Liver (tissue), 9 donors: ENCODE measurements around the gene ZFP37. TPM values are rescaled to one million over a fixed set of nuclear protein-coding genes. Genes with fewer than 3 reads are reported as not detected.
A peak's percentile ranks its signal among the peaks of the same experiment; 100 is the strongest.
"Not testable (repeated sequence)": the region's sequence is repeated elsewhere in the genome, so short reads cannot be mapped to it uniquely, and the experiment has no call there.

Source experiments
- DNase-seq: peaks from one replicate; pipeline ENCODE4 v3.0.0-alpha.2; 2017; ENCODE audit warnings: low spot score
- H3K27ac ChIP-seq, 2 donors: one replicate each; pipeline ENCODE4 v1.7.0; 2013; ENCODE audit warnings: inconsistent platforms in 2 of 2, low read length in 2 of 2, control low read depth in 1 of 2, low read depth in 1 of 2, mild to moderate bottlenecking in 1 of 2
- H3K27me3 ChIP-seq, 4 donors: one replicate each; pipeline versions ENCODE4 v1.6.1 to v1.7.0; 2013; ENCODE audit warnings: low read length in 3 of 4, inconsistent platforms in 1 of 4, mild to moderate bottlenecking in 1 of 4, moderate library complexity in 1 of 4; ENCODE audit not compliant: control insufficient read depth in 4 of 4, insufficient read depth in 4 of 4
- H3K36me3 ChIP-seq, 4 donors: one replicate each; pipeline versions ENCODE4 v1.6.1 to v1.7.0; 2013; ENCODE audit warnings: low read length in 3 of 4, mild to moderate bottlenecking in 3 of 4, low read depth in 1 of 4, moderate library complexity in 1 of 4; ENCODE audit not compliant: control insufficient read depth in 4 of 4, insufficient read depth in 3 of 4
- H3K4me1 ChIP-seq, 4 donors: one replicate each; pipeline versions ENCODE4 v1.6.1 to v1.7.0; 2013; ENCODE audit warnings: low read length in 3 of 4, mild to moderate bottlenecking in 3 of 4, moderate library complexity in 1 of 4; ENCODE audit not compliant: control insufficient read depth in 4 of 4, insufficient read depth in 4 of 4
- H3K4me3 ChIP-seq, 3 donors: one replicate each; pipeline versions ENCODE4 v1.6.1 to v1.7.0; 2013; ENCODE audit warnings: low read length in 3 of 3, control low read depth in 1 of 3, low read depth in 1 of 3, mild to moderate bottlenecking in 1 of 3
- H3K9ac ChIP-seq, 2 donors: one replicate each; pipeline ENCODE4 v1.7.0; 2013; ENCODE audit warnings: low read length in 2 of 2, mild to moderate bottlenecking in 2 of 2, moderate library complexity in 2 of 2, control low read depth in 1 of 2, low read depth in 1 of 2
- H3K9me3 ChIP-seq, 4 donors: one replicate each; pipeline versions ENCODE4 v1.6.1 to v1.7.0; 2013; ENCODE audit warnings: low read length in 3 of 4; ENCODE audit not compliant: control insufficient read depth in 4 of 4
- EGR1 ChIP-seq, 2 donors: IDR thresholded peaks; 2 replicates each; pipeline ENCODE4 v1.6.1; 2016 to 2018; ENCODE audit warnings: antibody characterized with exemption in 2 of 2, low read depth in 2 of 2
- FOXA1 ChIP-seq: IDR thresholded peaks from 2 replicates; pipeline ENCODE4 v1.6.1; 2016; ENCODE audit warnings: antibody characterized with exemption
- FOXA2 ChIP-seq: IDR thresholded peaks from 2 replicates; pipeline ENCODE4 v1.6.1; 2016; ENCODE audit warnings: antibody characterized with exemption
- GABPA ChIP-seq, 2 donors: IDR thresholded peaks in 1 of 2; conservative IDR thresholded peaks in 1 of 2; 2 replicates each; pipeline ENCODE4 v1.6.1; 2016; ENCODE audit warnings: antibody characterized with exemption in 2 of 2, mild to moderate bottlenecking in 1 of 2, moderate library complexity in 1 of 2
- HNF4A ChIP-seq, 2 donors: conservative IDR thresholded peaks; 2 replicates each; pipeline ENCODE4 v1.6.1; 2016; ENCODE audit warnings: antibody characterized with exemption in 2 of 2, mild to moderate bottlenecking in 2 of 2
- JUND ChIP-seq, 2 donors: IDR thresholded peaks; 2 replicates each; pipeline ENCODE4 v1.6.1; 2016; ENCODE audit warnings: antibody characterized with exemption in 2 of 2
- RAD21 ChIP-seq, 2 donors: IDR thresholded peaks; 2 replicates each; pipeline ENCODE4 v1.6.1; 2016; ENCODE audit warnings: antibody characterized with exemption in 2 of 2, mild to moderate bottlenecking in 2 of 2
- SP1 ChIP-seq: IDR thresholded peaks from 2 replicates; pipeline ENCODE4 v1.6.1; 2018; ENCODE audit warnings: antibody characterized with exemption, mild to moderate bottlenecking
- YY1 ChIP-seq: IDR thresholded peaks from 2 replicates; pipeline ENCODE4 v1.6.1; 2016; ENCODE audit warnings: antibody characterized with exemption, mild to moderate bottlenecking
- WGBS: extraction: QIAGEN DNeasy Blood & Tissue Kit; methylation state at CpG from one replicate; pipeline ENCODE4 v1.1.7; 2013; 5-methylcytosine and 5-hydroxymethylcytosine counted together
- polyA plus RNA-seq, 2 donors: library from polyadenylated mRNA; stranded (reverse) in 1 of 2; unstranded in 1 of 2; fragments of 200-250 nt in 1 of 2; fragments of >200 nt in 1 of 2; fragmentation: Nextera tagmentation in 1 of 2; extraction: Ambion mirVana in 1 of 2; gene quantifications; one replicate each; pipeline versions ENCODE4 v1.2.1 to v1.2.3, GENCODE V29; 2013 to 2015
- total RNA-seq, 2 donors: library from RNA; depleted of rRNA; stranded (reverse); fragments of >200 nt; gene quantifications; one replicate each; pipeline ENCODE4 v1.2.3, GENCODE V29; 2014
- TF ChIP-seq, protein P1 (sequence below): IDR thresholded peaks from 2 replicates; pipeline ENCODE4 v1.6.1; 2016; ENCODE audit warnings: antibody characterized with exemption
- TF ChIP-seq, protein P2 (sequence below): fragments of 150-350 bp; IDR thresholded peaks from 2 replicates; pipeline ENCODE4 v1.5.1; 2017; ENCODE audit warnings: improper control_type of control experiment, low read depth, low read length; ENCODE audit not compliant: missing input control
- donor health status: healthy.
- donor health status: healthy.
- donor health status: healthy.
- donor health status: healthy.
- donor health status: healthy.

ZFP37 gene
- total and polyA plus RNA-seq, 4 donors: 0.19 to 0.50 (median 0.39) TPM

DNA sequence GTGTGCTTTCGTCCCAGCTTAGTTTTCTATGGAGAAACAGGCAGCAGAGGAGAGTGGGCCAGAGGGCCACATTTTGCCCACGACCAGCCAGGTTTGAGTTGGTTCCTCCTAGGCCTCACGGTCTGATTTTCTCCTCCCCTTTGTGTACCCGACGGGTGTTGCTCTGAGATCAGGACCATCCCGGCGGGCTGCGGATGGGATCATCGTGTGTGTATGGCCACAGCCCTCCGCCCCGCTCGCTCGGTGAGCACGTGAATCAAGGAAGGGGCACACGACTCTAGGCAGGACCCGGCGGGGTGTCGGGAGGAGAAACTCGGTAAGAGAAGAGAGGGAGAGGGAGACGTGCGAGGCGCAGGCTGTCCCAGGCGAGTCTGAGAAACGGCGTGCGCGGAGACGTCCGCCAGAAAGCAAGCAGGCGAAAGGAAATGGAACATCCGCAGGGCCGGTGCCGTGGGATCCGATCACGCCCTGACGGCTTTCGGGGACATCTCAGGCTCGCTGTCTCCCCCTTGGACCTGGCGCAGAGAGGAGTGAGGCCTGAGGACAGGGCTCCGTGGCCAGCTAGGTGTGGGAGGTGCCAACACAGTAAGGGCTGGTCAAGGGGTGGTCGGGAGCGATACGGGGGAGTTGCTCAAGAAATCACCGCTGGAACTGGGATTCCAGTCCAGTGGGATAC is 5.9 kb upstream of the ZFP37 start:
- H3K27ac ChIP-seq, H3K9ac ChIP-seq, DNase-seq, H3K36me3 ChIP-seq, H3K4me1 ChIP-seq, H3K27me3 ChIP-seq: not testable (repeated sequence)
- 27% methylated on average over 43 of the region's 44 CpGs for WGBS
- peak overlapping the region in 1 of 3 donors; percentile 36 for H3K4me3 ChIP-seq
- peaks cover 13 to 21% (median 16%) of the 10 kb centered on the region in 4 donors for H3K9me3 ChIP-seq

DNA sequence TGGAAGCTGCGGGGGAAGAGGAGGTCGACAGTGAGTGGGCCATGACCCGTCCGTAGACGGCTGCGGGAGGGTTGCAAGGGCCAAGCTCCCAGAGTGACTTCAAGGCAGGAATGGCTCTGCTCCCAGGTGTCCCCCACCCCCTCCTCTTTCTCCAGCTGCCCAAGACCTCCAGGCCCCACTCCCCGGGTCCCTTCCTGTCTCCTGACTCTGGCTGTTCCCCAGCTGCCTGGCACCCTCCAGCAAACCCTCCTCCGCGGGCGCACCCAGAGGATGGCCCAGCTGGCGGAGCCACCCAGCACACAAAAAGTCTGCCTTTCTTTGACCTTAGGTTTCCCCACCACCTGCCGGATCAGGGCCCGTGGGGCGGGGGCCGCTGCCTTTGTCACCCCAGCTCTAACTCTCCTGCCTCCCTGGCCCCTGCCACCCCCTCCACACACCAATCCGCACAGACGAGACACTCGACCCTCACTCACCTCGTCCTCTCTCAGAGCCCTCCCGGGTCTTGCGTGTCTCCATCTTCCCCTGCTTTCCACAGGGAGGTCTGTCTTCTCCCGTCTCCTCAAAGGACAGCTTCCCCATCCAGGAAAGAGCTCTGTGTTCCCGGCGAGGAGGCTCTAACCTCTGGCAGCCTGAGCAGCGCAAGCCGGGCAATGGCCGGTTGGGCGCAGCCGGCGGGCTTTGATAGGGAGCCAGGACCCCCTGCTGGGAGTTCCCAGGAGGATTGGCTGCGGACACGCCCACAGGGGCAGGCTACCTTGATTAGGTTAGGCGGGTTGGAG is 4.7 kb upstream of the ZFP37 start:
- not testable (repeated sequence) for H3K4me3 ChIP-seq, H3K36me3 ChIP-seq, H3K27ac ChIP-seq, H3K9ac ChIP-seq, H3K27me3 ChIP-seq, DNase-seq, H3K4me1 ChIP-seq
- peaks cover 13 to 24% (median 18%) of the 10 kb centered on the region in 4 donors for H3K9me3 ChIP-seq
- WGBS: 11% methylated on average over 23 of the region's 33 CpGs

DNA sequence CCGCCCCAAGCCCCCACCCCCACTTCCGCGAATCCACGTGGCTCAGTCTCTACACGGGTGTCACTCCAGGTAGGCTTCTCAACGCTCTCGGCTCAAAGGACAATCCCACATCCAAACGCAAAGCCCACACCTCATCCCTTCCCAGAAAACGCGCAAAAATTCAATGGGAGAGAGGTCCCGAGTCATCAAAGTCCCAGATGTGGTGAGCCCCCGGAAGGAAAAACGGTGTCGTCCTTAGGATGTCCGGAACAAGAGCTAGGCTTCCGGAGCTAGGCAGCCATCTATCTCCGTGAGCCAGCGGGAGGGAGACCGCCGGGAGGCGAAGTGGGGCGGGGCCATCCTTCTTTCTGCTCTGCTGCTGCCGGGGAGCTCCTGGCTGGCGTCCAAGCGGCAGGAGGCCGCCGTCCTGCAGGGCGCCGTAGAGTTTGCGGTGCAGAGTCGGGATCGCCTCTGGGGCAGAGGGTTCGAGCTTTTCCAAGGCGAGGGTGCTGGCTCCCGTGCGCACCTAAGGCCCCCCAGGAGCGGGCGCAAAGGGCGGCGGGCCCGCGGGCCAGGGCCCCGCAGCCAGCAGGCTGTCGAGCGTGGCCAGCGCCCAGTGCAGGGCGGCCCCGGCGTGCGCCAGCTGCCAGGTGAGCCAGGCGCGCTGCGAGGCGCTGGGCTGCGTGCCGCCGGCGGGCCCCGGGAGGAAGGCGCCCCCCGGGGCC is 3.2 kb upstream of the ZFP37 start:
- H3K27me3 ChIP-seq, H3K4me1 ChIP-seq, H3K4me3 ChIP-seq, H3K36me3 ChIP-seq, H3K27ac ChIP-seq, H3K9ac ChIP-seq, DNase-seq: not testable (repeated sequence)
- H3K9me3 ChIP-seq: peaks cover 13 to 34% (median 29%) of the 10 kb centered on the region in 4 donors
- 9% methylated on average over 41 of the region's 61 CpGs for WGBS

DNA sequence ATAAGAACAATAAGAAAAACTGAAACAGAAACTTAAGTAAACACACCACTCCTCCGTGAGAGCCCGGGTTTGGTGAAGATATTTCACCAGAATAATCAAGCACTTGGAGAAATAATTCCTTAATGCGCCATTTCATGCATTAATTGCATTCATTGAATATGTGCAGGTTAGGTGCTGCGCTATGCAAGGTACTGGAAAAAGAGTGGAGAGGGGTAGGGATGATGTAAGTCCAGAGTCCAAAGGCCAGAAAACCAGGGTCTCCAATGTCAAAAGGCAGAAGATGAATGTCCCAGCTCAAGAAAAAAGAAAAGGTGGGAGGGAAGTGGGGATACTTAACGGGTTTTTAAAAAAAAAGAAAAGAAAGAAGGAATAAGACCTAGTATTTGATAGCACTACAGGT is 669 bp upstream of the ZFP37 start:
- Histone ChIP-seq H3K4me1 (peaks cover 0 to 5% (median 1%) of the 10 kb centered on the region in 4 donors), H3K27me3 (peaks cover 0 to 3% (median 0%) of the 10 kb centered on the region in 4 donors), H3K27ac (no peak overlapping the region), H3K36me3 (peaks cover 0 to 7% (median 0%) of the 10 kb centered on the region in 4 donors), H3K4me3 (peak overlapping the region; percentile 69 to 96 (median 89)), H3K9me3 (peaks cover 29 to 59% (median 42%) of the 10 kb centered on the region in 4 donors), H3K9ac (no peak overlapping the region)
- peak in 1 of 2 donors; percentile 50 for TF ChIP-seq HNF4A (conservative IDR thresholded peaks at IDR 0.05)
- no peak for TF ChIP-seq FOXA1
- DNase-seq: no peak
- 24% methylated on average over 5 of the region's 5 CpGs for WGBS

DNA sequence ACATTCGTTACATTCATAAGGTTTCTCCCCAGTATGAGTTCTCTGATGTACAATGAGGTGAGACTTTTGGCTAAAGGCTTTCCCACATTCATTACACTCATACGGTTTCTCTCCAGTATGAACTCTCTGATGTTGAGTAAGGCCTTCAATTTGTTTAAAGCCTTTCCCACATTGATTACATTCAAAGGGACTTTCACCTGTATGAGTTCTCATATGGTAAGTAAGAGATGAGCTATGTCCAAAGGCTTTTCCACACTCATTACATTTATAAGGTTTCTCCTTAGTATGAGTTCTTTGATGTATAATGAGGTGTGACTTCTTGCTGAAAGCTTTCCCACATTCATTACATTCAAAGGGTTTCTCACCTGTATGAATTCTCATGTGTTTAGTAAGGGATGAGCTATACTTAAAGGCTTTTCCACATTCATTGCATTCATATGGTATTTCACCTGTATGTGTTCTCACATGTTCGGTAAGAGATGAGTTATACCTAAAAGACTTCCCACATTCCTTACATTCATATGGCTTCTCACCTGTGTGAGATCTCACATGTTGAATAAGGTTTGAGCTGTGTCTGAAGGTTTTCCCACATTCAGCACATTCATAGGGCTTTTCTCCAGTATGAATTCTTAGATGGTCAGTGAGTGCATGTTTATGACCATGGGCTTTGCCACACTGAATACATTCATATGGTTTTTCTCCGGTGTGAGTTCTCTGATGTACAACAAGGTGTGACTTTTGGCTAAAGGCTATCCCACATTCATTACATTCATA is 13.5 kb downstream of the ZFP37 start:
- no peak for DNase-seq
- Histone ChIP-seq H3K4me3 (peak overlapping the region in 2 of 3 donors; percentile 19 to 57), H3K9me3 (peaks cover 37 to 92% (median 71%) of the 10 kb centered on the region in 4 donors), H3K27me3 (no peaks in the 10 kb centered on the region), H3K9ac (no peak overlapping the region), H3K27ac (no peak overlapping the region), H3K4me1 (no peaks in the 10 kb centered on the region), H3K36me3 (peaks cover under 1 to 33% (median 25%) of the 10 kb centered on the region in 4 donors)
- 89% methylated on average over 4 of the region's 4 CpGs for WGBS
- TF ChIP-seq FOXA2: no peak
- TF ChIP-seq, protein P1, sequence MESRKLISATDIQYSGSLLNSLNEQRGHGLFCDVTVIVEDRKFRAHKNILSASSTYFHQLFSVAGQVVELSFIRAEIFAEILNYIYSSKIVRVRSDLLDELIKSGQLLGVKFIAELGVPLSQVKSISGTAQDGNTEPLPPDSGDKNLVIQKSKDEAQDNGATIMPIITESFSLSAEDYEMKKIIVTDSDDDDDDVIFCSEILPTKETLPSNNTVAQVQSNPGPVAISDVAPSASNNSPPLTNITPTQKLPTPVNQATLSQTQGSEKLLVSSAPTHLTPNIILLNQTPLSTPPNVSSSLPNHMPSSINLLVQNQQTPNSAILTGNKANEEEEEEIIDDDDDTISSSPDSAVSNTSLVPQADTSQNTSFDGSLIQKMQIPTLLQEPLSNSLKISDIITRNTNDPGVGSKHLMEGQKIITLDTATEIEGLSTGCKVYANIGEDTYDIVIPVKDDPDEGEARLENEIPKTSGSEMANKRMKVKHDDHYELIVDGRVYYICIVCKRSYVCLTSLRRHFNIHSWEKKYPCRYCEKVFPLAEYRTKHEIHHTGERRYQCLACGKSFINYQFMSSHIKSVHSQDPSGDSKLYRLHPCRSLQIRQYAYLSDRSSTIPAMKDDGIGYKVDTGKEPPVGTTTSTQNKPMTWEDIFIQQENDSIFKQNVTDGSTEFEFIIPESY: no peak
- no peak for TF ChIP-seq SP1
- no peak for TF ChIP-seq EGR1 (IDR thresholded peaks at IDR 0.05; ENCODE audit: low read depth in 2 of 2)
- TF ChIP-seq RAD21 (IDR thresholded peaks at IDR 0.05): no peak
- no peak for TF ChIP-seq GABPA (IDR thresholded peaks at IDR 0.05 in 1 of 2, conservative IDR thresholded peaks at IDR 0.05 in 1 of 2)
- no peak for TF ChIP-seq JUND (IDR thresholded peaks at IDR 0.05)
- no peak for TF ChIP-seq YY1
- TF ChIP-seq, protein P2, sequence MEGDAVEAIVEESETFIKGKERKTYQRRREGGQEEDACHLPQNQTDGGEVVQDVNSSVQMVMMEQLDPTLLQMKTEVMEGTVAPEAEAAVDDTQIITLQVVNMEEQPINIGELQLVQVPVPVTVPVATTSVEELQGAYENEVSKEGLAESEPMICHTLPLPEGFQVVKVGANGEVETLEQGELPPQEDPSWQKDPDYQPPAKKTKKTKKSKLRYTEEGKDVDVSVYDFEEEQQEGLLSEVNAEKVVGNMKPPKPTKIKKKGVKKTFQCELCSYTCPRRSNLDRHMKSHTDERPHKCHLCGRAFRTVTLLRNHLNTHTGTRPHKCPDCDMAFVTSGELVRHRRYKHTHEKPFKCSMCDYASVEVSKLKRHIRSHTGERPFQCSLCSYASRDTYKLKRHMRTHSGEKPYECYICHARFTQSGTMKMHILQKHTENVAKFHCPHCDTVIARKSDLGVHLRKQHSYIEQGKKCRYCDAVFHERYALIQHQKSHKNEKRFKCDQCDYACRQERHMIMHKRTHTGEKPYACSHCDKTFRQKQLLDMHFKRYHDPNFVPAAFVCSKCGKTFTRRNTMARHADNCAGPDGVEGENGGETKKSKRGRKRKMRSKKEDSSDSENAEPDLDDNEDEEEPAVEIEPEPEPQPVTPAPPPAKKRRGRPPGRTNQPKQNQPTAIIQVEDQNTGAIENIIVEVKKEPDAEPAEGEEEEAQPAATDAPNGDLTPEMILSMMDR: no peak
